KBM-7 (cell line): ENCODE data around the gene HS6ST2.

Experiments
- DNase-seq: peaks from one replicate; pipeline ENCODE4 v3.0.0-alpha.2; 2015
- in situ Hi-C: fragments of 300-500 bp; cut with MboI; formaldehyde crosslinking; loops from 2 replicates; pipeline ENCODE4 v1.14.3; 2020; ENCODE audit warnings: low sequenced_read_pairs, low pct_unique_long_range_greater_than_20kb, mixed read lengths

The HS6ST2 gene

GRCh38 chrX:132756439-132756838, 202.0 kb downstream of the HS6ST2 start:
- in situ Hi-C loops, result no loop called here
- no peak for DNase-seq

DNA sequence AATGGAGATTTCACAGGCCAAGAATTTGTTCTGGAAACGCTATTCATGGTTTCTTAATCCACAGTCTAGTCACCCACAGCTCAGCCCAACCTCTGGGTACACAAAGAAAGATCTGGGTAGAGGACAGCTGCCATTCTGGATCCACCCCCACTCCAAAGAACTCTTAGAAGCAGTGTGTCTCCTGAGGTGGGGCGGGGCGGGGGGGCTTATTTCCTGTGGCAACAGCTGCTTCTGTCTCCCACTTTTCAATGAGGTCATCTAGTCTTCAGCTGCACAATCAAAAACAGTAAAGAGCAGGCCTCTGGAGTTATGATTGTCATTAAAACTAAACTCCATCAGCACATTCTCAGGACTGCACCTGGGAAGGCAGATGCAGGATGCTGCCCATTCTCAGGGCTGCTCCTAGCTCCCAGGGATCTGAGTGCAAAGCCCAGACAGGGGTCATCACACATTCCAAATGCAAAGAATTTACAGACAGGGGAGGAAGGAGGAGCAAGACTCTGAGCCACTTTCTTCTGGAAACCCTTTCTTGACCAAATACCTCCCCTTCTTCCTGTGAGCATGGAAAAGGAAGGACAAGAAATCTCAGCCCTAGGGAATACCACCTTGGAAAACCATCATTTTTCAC, 207.3 kb downstream of the HS6ST2 start:
- no peak for DNase-seq
- in situ Hi-C loops, result no loop called here

GRCh38 chrX:132750331-132751062, 207.9 kb downstream of the HS6ST2 start:
- no peak for DNase-seq
- in situ Hi-C loops, result no loop called here

DNA sequence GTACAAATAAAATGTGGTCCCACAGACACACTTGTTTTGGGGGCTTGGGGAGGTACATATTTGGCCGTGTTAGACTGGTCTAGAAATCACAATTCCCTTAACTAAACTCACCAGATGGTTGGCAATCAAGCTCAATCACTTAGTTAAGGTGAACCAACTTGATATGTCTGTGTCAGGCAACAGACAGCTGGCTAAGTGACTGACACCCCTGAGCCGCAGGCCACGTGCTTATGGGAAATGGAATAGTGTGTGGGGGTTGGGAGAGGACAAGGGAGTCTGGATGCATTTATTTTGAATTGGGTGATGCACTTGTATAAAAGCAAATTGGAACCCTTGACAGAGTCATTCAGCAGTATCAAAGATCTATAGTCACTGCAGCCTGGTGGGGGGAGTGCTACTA, 209.0 kb downstream of the HS6ST2 start:
- DNase-seq, result no peak
- in situ Hi-C loops, result no loop called here

DNA sequence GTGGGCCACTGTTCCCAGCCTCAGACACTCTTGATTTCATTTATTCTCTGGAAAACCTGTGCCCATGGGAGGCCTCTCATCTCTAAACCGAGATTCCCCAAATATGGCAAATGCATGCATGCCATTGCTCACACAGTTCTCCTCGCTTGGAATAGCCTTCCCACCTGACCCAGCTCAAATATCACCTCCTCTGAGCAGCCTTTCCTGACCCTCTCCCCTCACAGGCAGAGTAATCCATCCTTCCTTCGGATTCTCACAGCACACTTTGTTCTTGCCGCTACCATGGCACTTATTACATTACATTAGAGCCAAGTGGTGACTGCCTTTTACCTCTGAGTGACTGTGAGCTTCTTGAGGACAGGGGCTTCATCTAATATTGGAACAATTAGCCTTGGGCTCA, 209.5 kb downstream of the HS6ST2 start:
- in situ Hi-C loops, result no loop called here
- no peak for DNase-seq

GRCh38 chrX:132748268-132748667, 210.2 kb downstream of the HS6ST2 start:
- DNase-seq, result no peak
- in situ Hi-C loops, result no loop called here

DNA sequence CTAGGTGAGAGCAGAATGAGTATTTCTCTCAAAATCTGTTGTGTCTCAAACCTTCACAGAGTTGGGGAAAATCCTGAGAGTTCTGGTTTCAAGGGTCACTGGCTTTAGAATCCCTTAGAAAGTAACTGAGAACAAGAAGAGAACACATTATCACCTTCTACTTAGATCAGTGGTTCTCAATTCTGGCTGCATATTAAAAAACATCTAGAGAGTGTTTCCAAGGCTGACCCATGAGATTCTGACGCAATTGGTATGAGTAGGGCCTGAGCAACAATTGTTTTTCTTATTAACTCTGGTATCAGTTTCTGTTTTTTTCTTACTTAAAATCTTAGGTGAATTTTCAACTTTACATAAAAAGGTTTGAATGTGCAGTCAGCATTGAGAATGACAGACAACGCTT, 212.8 kb downstream of the HS6ST2 start:
- no peak for DNase-seq
- in situ Hi-C loops, result no loop called here

DNA sequence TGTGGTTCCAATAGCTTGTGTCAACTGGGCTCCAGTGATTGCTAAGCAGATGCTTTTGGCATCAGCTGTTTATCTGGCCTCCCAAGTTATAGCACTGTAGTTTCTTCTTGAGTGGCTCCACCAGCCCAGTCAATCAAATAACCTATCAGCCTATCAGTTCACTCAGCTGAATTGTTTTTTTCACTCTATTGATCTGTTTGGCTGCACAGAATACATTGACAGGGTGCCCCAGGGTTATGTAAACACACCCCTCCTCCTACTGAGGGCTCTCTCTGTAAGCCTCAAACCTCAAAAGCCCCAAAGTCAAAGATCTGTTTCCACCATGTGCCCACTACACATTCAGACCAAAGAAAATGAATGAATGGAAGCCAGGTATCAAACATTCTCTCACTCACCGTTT, 214.0 kb downstream of the HS6ST2 start:
- in situ Hi-C loops, result no loop called here
- no peak for DNase-seq

- no peak for DNase-seq
- in situ Hi-C loops, result no loop called here
Measured at GRCh38 chrX:132743086-132743485, 215.3 kb downstream of the HS6ST2 start.

DNA sequence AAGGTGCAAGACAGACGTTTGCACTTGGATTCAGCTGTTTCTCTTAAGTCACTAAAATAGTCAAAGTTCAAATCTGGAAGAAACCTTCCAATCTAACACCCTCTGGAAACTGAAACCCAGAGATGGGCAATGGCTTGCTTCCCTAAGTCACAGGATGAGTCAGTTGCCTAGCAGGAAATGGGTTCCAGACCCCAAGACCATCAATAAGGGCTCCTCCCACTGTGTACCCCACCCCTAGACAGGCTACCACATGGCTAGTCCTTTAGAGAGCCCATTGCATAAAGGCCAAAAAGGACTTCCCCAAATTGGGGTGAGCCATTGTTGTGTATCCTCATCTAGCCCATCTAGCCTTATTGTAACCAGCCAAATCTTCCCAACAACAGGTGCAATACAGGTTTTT, 216.2 kb downstream of the HS6ST2 start:
- no peak for DNase-seq
- in situ Hi-C loops, result no loop called here

DNA sequence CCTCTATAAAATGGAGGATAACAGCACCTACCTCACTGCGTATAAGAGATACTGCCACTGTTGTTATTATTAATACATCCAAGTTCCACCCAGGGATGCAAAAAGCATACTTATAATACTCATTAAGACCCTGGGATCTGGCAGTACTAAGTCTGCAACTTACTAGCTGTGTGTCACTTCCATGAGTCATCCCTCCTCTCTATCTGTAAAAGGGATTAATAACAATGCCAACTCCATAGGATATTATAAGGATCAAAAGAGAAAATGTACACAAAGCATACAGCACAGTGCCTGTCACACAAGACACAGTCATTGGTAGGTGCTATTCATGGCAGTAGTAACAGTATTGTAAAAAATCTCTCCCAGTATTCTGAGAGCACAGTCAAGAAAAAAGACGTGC, 216.7 kb downstream of the HS6ST2 start:
- no peak for DNase-seq
- in situ Hi-C loops, result no loop called here

GRCh38 chrX:132740316-132741123, 217.9 kb downstream of the HS6ST2 start:
- in situ Hi-C loops, result no loop called here
- peak; percentile 20 for DNase-seq

GRCh38 chrX:132738951-132739350, 219.5 kb downstream of the HS6ST2 start:
- in situ Hi-C loops, result no loop called here
- DNase-seq, result no peak

DNA sequence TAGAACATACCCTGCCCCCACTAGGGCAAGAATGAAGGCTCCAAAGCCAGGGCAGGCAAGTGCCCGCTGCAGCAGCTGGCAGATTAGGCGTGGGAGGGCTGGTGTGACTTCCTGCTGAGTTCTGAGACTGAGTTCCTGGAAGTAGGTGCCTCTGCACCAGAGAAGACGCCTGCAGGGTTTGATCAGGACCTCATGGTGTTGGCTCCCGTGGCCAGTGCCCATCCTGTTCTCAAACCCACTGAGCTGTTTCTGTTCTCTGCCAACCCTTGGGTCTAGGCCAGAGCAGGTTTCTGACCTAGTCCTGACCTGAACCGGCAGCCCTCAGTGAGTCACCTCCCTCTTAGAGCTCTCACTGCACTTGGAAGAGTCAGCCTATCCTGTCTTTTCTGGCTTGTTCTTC, 220.7 kb downstream of the HS6ST2 start:
- DNase-seq, result peak; percentile 40
- in situ Hi-C loops, result no loop called here

GRCh38 chrX:132732236-132732635, 226.2 kb downstream of the HS6ST2 start:
- in situ Hi-C loops, result no loop called here
- DNase-seq, result no peak

DNA sequence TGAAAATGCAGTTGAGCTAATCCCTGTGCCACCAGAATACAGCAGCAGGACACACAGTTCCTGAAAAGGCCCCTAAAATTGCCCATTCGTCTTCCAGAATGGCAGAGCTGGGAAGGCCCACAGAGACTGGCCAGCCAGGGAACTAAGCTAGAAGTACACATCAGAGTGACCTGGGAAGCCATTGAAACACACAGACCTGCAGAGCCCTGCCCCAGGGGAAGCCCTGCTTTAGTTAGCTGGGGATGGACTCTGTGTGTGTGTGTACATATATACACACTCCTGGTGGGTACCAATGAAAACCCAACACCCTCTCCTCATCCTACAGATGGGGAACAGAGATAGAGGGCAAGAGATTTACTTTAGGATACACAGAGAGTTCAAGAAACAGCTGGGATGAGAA, 227.7 kb downstream of the HS6ST2 start:
- in situ Hi-C loops, result no loop called here

GRCh38 chrX:132730266-132730665, 228.2 kb downstream of the HS6ST2 start:
- no peak for DNase-seq
- in situ Hi-C loops, result no loop called here

More for the DNA sequence above, 227.7 kb downstream of the HS6ST2 start:
- DNase-seq, result no peak

- DNase-seq, result no peak
- in situ Hi-C loops, result no loop called here
Measured at GRCh38 chrX:132728296-132728695, 230.1 kb downstream of the HS6ST2 start.

DNA sequence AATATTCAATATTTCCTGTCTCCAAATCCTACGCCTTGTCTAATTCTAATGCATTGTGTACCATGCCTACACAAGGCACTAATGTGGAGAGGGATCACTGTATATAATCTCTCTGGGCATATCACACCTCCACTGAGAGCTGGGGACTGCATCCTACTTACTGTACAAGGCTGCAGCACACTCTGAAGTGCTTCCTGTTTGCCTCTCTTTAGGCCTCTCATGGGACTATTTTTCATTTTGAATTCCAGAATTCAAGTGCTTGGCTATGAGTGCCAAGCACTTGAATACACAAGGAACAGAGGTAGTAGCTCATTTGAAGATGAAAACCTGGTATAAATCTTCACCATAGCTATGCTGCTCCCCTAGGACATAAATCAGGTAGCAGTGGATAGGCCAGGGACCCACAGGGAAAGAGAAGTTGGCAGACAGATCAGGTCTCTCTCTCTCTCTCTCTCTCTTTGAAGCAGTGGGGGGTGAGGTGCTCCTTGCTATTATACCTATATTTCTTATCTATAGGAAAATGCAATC, 239.9 kb downstream of the HS6ST2 start:
- no peak for DNase-seq
- in situ Hi-C loops, result no loop called here

GRCh38 chrX:132716006-132716405, 242.4 kb downstream of the HS6ST2 start:
- in situ Hi-C loops, result no loop called here
- no peak for DNase-seq
